Choroid plexus epithelial cell (primary cell): ENCODE measurements around the gene PRKN.

Source experiments
- DNase-seq: peaks from one replicate; pipeline ENCODE4 v3.0.0-alpha.2; 2010; ENCODE audit warnings: low read depth
- H3K4me3 ChIP-seq: 2 replicates; pipeline ENCODE4 v1.5.1; 2011; ENCODE audit warnings: low read depth, mild to moderate bottlenecking, control low read depth, low read length, moderate library complexity
- TF ChIP-seq, protein P1 (sequence below): conservative IDR thresholded peaks from 2 replicates; pipeline ENCODE4 v1.5.1; 2011; ENCODE audit warnings: low read depth, mild to moderate bottlenecking, control low read depth, inconsistent platforms, low read length, moderate library complexity

Gene PRKN

DNA sequence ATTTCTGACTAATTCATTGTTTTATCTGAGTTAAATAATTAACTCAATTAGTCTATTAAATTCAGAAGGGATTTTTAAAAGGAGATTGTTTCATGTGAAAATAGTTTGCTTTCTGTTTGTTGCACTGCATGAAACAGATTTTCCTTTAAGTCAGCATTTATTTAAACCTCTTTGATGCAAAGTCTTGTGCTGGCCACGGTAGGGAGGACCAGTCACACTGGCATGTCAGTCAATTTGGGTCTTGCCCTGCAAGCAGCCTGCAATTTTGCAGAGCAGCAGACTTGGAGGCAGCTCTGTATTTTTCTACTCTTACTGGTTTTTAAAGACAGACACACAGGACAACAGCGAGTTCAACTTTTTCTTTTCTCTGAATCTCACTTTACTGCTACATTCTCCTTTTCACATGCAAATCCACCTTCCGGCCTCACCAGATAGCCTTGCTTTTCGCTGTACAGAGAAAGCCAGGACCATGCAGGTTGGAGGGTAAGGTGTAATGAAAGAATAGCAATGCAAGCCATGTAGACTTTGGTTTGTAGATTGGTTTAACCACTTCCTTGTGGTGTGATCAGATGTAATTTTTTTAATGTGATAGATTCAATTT lies 763.8 kb downstream of the PRKN start:
- no peak for DNase-seq
- H3K4me3 ChIP-seq = no peak overlapping the region
- TF ChIP-seq, protein P1, sequence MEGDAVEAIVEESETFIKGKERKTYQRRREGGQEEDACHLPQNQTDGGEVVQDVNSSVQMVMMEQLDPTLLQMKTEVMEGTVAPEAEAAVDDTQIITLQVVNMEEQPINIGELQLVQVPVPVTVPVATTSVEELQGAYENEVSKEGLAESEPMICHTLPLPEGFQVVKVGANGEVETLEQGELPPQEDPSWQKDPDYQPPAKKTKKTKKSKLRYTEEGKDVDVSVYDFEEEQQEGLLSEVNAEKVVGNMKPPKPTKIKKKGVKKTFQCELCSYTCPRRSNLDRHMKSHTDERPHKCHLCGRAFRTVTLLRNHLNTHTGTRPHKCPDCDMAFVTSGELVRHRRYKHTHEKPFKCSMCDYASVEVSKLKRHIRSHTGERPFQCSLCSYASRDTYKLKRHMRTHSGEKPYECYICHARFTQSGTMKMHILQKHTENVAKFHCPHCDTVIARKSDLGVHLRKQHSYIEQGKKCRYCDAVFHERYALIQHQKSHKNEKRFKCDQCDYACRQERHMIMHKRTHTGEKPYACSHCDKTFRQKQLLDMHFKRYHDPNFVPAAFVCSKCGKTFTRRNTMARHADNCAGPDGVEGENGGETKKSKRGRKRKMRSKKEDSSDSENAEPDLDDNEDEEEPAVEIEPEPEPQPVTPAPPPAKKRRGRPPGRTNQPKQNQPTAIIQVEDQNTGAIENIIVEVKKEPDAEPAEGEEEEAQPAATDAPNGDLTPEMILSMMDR = no peak

DNA sequence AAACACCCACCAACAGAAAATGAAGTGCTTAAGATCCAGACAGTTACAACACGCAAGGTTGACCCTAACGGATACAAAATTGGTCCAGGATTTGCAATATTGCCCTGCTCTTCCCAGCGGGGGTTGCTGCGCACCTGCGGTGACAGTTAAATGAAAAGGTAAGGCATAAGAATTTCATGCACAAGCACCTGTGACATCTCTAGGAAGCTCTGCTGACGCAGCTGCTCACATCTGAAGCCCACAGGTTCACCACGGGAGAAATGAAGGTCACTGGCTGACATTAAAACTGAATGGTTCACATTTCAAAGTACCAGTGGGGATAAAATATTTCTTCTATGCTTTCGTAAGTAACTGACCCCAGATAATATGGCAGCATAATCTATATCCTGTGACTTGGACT lies 764.4 kb downstream of the PRKN start:
- TF ChIP-seq, protein P1 = no peak
- H3K4me3 ChIP-seq = no peak overlapping the region
- DNase-seq = no peak

DNA sequence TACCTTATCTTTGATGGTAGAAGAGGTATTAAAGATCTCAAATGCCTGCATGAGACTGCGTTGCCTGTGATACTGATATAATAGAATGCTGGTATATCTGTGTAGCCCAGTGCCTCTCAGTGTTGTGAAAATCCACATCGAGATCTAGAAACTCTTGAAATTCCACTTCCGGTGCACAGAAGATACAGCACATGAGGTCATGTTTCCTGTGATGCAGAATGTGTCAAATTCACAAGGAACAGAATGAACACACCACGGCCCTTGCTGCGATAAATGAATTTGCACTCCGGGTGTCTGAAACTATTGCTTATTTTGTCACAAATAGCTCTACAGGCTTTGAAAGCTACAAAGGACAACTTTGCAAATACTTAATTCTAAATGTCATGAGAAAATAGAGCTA lies 765.8 kb downstream of the PRKN start:
- peak; percentile 7 for DNase-seq
- TF ChIP-seq, protein P1 = no peak

DNA sequence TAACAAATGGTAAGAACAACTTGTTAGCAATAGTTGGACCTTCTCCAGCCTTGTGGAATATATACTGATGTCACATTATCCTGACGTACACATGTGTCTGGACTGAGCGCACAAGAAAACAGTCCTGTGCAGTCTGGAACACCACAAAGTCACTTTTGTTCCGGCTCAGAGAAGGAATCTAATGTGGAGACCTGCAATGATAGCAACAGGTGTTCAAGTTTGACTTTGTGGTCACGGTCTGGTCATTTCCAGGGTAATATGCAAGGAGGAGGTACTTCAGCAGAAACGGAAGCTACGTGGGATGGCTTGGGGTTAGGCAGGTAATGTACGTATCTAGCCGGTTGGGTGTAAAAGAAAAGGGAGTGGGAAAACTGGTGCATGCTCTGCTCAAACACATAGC lies 766.5 kb downstream of the PRKN start:
- DNase-seq = no peak
- H3K4me3 ChIP-seq = no peak overlapping the region
- TF ChIP-seq, protein P1 = no peak

More for the DNA sequence above, 765.8 kb downstream of the PRKN start:
- no peak overlapping the region for H3K4me3 ChIP-seq

DNA sequence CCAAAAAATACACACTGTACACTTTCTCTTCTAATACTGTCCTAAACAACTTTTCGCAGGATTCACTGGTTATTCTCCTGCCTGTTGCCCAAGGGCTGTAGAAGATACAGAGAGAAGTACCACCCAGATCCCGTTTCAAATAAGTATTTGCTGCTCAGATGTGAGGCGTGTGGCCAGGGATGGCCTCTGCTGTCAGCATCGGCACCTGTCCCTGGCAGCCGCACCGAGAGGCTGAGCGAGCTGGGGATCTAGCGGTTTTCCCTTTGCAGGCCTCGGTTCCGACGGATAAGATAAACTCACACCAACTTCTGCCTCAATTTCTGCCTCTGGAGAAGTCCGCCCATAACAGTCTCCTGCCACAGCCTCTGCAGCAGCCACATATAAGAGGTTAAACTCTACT lies 768.5 kb downstream of the PRKN start:
- no peak for DNase-seq
- TF ChIP-seq, protein P1 = no peak
- H3K4me3 ChIP-seq = no peak overlapping the region

DNA sequence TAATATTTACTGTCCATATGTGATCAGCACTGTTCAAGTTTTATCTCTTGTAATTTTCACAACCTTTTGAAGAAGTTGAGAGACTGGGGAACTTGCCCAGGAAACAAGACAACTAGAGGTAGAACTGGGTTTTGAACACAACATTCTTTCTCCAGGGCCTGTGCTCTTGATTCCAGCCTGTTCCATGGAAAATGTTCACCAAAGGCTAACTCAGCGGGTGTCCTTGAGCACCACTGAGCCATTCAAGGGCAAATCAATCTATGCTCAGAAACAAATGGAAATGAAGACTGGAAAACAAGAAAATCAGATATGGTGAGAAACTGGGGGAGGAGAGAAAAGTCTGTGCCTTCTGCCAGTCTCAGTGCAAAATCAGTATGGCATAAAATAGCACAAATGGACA lies 771.5 kb downstream of the PRKN start:
- no peak for DNase-seq
- no peak overlapping the region for H3K4me3 ChIP-seq
- TF ChIP-seq, protein P1 = no peak

DNA sequence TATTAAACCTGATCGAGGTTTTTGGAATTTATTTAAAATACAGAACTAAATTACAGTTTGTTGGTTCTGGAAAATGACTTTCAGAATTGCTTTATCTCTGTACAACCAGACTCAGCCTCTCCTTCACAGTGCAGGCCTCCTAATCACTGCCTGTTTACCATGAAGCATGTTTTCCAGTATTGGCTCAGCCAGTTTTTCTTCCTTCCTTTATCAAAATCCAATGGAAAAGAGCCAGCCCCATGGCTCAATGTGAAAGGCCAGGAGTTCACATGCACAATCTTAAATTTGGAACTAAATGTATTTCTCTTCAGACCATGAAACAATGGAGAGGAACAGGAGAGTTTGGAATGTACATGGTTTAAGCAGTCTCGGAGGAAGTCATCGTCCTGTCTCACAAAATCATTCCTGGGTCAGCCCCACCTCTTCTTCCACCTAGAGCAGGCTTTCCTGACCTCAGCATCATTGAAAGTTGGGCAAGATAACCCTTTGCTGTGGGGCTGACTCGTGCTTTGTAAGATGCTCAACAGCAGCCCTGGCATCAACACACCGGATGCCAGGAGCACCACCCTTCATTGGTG lies 772.8 kb downstream of the PRKN start:
- TF ChIP-seq, protein P1 = no peak
- no peak for DNase-seq

More for the DNA sequence above, 772.8 kb downstream of the PRKN start:
- no peak overlapping the region for H3K4me3 ChIP-seq
